GM18517 (cell line): ENCODE data around the gene PODNL1.
"Not testable (repeated sequence)": the region's sequence is repeated elsewhere in the genome, so short reads cannot be mapped to it uniquely, and the experiment has no call there.

Source experiments
- ATAC-seq: cut with Tn5 transposase; IDR thresholded peaks from one replicate; pipeline ENCODE4 v1.9.1; 2021; ENCODE audit warnings: mild to moderate bottlenecking, moderate library complexity; ENCODE audit not compliant: unreplicated experiment

The PODNL1 gene

DNA sequence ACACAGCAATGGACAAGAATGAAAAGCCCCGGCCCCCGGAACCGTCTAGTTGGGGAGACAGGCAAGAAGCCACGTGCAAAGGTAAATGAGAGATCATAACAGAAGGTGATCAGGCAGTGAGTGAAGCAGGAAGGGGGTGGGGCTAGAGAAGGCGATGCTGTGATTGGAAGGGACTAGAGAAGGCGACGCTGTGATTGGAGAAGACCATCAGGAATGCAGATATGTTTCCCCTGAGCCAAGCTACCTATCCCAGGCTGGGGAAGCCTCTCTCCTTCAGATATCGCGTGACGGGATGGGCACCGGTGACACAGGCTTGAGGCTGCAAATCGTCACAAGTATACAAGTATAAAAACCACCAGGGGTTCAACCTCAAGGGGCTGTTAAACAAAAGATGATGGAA is 35.9 kb upstream of the PODNL1 start:
- no peak for ATAC-seq

DNA sequence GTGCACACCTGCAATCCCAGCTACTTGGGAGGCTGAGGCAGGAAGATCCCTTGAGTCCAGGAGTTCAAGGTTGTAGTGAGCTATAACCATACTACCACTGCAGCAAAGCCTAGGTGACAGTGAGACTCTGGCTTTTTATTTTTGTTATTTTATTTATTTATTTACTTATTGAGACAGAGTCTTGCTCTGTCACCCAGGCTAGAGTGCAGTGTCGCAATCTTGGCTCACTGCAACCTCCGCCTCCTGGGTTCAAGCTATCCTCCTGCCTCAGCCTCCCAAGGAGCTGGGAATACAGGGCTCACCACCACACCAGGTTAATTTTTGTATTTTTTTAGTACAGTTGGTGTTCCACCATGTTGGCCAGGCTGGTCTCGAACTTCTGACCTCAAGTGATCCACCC is 35.3 kb upstream of the PODNL1 start:
- ATAC-seq = not testable (repeated sequence)

DNA sequence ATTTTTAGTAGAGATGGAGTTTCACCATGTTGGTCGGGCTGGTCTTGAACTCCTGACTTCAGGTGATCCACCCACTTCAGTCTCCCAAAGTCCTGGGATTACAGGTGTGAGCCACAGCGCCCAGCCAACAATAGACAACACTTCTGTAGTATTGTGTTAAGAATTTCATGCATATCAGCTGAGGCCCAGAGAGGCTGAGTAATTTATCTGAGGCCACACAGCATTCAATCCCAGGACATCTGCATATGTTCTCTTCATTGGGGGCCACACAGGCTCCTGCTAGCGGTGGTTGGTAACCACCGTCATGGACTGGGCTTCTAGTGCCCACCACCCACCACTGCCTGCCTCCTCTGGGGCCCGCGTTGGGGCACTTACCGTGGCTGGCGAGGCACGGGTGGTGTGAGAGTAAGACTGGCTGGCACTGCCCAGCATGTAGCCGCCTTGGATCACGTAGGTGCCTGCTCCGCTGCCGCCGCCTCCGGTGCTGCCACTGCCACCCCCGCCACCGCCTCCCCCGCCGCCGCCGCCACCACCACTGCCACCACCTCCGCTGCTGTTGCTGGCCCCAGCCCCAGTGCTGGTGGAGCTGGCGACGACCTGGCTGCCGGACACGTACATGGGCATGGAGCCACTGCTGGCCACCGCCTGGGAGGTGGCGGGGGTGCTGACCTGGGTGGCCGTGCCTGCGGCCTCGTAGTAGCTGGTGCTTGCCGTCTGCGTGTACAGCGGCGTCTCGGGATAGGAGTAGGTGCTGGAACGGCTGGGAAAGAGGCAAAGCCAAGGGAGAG is 34.3 kb upstream of the PODNL1 start:
- ATAC-seq = no peak

GRCh38 chr19:13971868-13972267 is 33.7 kb upstream of the PODNL1 start:
- not testable (repeated sequence) for ATAC-seq

- no peak for ATAC-seq
These were observed 31.7 kb upstream of the PODNL1 start for GRCh38 chr19:13969897-13970296.

DNA sequence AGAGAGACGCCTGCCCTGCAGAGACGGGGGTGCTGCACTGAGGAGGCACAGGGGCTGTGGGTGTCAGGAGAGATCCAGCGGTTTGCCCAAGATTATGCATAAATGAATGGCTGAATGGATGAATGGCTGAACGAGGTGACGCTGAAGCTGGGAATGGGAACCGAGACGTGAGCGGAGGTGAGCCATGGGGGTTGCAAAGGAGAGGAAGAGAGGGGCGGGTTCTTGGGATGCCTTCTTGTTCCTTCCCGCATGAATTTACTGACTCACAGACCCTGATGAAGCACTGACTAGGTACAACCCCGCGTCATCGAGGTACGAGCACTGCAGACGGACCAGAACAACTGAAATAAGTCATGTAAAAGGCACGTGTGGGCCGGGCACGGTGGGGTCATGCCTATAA is 30.8 kb upstream of the PODNL1 start:
- no peak for ATAC-seq

GRCh38 chr19:13968383-13968935 is 30.2 kb upstream of the PODNL1 start:
- ATAC-seq = no peak

- not testable (repeated sequence) for ATAC-seq
These were observed 29.0 kb upstream of the PODNL1 start for GRCh38 chr19:13967206-13967605.

- no peak for ATAC-seq
These were observed 28.5 kb upstream of the PODNL1 start for GRCh38 chr19:13966684-13967128.

DNA sequence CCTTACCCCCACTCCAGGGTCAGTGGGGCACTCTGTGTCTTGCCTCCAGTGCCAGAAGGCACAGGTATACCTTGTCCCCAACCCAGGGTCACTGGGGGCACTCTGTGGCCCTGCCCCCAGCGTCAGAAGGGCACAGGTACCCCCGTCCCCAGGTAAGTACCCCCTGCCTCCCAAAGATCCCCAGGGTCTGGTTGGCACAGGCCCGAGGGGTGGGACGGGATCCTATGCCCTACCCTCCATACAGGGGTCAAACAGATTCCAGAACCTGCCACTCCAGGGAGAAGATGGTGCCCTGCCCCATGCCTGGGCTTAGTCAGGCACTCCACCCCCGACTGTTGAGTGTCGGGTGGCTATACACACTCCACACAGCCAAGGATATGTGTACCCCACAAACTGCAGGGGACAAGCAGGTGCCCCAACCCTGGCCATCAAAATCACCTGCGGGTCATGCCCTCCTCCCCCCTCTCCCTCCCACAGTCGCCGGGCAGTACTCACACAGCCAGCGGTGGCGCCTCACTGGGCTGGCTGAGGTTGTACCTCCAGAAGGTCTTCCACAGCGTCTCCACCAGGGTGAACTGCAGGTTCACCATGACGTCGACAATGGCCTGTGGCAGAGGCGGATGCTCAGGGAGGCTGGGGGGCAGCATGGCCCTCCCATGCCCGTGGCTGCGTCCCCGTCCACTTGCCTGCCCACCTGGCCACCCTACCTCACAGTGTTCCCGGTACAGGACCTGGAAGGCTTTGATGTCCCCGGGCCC is 27.9 kb upstream of the PODNL1 start:
- ATAC-seq = no peak

GRCh38 chr19:13965377-13965896 is 27.2 kb upstream of the PODNL1 start:
- no peak for ATAC-seq

- no peak for ATAC-seq
These were observed 26.6 kb upstream of the PODNL1 start for GRCh38 chr19:13964776-13965175.

- no peak for ATAC-seq
These were observed 25.4 kb upstream of the PODNL1 start for GRCh38 chr19:13963603-13964105.

DNA sequence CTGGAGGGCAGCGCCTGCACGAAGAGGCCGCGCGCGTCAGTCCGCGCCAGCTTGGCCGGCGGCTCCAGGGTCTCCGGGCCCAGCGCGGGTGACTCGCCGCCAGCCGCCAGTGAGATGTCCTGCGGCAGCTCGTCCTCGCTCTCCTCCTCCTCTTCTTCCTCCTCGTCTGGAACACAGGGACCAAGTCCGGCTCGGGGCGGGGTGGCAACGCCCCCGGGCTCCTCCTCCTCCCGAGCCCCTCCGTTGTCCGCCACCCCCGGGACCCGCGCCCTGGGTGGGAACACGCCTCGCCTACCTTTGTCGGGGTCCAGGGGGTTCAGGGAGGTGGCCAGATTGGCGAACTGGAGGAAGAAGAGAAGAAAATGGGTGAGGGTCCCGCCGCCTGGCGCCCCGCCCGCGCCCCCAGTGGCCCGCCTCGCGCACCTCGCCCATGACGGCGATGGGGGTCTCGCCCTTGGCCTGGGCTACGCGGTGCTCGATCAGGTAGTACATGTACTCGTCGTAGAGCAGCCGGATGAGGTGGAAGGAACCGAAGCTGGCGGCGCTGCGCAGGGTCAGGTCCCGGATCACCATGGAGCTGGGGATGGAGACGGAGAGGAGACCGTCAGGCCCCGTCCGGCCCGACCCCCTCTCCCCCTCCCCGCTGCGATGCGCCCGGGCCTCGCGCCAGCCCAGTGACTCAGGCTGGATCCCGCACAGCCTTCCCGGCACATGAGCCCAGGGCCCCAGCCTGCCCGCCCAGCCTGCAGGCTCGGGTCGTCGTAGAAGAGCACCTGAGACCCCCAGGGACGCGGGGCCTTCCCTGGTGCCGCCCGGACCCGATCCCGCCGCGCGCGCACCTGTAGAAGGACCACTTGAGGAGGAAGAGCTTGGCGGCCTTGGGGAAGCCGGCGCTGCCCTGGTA is 24.7 kb upstream of the PODNL1 start:
- ATAC-seq = no peak

DNA sequence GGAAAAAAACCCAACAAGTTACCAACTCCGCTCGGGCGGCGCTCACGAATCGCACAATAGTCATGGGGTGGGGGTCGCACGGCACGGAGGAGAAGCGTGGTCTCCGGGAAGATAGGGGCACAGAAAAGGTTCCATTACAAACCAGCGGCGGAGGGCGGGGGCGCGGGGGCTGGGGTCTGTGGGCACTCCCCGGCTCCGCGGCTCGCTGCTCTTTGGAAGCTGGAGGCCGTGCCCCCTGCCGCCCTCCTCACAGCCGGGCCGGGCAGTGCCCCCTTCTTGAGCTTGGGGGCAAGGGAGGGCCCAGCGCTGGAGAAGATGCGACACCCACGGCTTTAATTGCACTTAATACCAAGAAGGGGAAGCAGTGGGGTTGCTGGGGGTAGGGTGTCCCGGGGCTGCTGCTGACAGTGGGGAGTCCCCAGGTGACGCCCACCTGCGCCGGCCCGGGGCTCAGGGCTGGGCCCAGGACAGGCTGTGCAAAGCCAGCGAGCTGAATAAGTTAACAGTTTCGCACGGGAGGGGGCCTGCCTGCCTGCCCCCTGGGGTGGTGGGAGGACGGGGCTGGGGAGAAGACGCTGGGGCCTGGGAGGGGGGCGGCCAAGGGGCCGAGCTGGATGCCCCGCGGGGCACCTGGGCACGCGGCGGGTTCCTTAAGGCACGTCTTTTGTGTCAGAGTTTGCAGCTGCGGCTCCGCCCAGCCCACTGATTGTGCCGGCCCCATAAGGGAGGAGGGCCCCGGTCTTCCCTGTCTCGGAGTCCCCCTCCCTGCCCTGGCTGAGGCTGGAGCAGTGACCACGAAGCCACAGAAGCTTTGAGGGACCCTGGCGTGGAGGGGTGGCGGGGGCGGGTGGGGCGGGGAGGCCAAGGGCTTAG is 23.8 kb upstream of the PODNL1 start:
- ATAC-seq = no peak

DNA sequence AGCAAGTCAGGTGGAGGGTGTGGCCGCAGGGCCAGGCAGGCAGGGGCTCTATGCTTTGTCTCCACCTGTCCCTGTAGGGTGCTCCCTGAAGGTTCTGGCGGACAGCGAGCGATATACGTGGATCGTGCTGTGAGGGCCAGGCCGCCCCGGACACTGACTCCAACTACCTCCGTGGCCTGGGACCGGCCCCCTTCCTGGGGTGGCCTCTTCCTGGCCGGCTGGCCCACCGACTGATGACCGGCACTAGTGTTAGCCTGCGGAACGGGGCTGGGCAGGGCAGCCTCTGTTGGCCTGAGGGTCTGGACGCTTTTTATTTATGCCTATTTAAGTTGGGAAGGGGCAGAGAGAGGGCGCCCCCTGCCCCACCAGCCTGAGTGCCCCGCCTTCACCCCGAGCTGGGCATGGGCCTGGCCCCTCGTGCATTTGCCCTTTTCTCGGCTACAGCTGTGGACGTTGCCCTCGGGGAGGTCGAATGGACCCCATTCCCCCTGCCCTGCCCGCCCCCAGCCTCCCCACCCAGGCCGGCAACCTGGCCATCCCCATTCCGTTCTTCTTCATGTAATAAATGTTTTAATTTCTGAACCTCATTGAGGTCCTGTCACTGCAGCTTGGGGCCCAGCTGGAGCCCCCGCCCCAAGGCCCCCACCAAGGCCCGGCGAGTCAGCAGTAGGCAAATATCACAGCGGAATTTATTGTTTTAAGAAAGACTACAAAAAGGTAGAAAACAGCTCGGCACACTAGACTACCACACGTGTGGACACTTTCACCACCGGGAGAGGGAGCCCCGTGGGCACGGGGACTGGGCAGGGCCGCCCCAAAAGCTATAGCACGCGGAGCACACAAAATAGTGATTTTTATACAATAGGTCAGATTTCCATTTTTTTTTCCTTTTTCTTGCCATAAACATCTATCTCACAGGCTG is 22.9 kb upstream of the PODNL1 start:
- ATAC-seq = no peak

DNA sequence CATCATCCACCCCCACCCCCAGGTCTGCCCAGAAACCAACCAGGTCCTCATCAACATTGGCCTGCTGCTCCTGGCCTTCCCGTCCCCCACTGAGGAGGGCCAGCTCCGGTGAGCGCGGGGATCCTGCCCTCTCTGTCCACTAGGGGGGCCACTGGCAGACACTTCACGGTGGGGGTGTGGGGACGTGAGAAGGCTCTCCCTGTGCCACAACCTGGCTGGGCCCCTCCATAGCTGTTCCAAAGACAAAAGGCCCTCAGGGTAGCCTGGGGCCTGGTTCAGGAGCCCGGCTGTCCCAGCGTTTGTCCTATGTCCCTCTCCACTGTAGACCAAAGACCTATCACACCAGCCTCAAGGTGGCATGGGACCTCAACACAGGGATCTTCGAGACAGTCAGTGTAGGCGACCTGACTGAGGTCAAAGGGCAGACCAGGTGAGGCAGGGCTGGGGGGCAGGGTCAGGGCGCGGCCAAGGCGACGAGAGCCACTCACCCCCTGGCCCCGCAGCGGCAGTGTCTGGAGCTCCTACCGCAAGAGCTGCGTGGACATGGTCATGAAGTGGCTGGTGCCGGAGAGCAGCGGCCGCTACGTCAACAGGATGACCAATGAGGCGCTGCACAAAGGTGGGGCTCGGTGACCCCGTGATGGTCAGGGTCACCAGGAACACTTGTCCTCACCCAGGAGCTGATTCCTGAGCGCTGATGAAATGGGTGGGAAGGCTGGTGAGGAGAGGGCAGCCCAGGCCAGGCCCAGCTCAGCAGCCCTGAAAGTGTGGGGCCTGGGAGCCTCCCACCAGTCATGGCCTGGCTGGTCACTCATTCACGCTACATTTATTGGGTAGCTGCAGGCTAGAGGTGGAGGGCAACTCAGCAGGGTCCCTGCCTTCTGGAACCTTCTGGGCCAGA is 22.0 kb upstream of the PODNL1 start:
- ATAC-seq = no peak
